ENCODE data around the gene TIMM44.

DNA sequence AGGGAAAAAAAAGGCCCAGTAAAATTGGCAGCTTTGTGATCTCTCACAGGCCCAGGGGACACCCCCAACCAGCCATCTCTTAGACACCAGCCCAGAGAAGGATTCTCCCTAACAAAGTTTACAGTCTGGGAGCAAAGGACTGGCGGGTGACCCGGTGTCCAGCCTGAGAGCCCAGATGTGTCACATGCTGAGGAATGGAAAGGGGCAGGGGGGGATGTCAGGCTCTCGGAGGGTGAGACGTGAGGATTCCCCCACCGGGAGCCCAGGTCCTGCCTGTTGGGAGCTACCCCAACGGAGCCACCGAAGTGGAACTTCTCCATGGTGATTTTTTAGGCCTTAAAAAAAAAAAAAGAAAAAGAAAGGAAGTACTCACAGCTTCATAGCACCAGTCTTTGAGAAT, 12.7 kb downstream of the TIMM44 start:
- TF ChIP-seq, protein P1, sequence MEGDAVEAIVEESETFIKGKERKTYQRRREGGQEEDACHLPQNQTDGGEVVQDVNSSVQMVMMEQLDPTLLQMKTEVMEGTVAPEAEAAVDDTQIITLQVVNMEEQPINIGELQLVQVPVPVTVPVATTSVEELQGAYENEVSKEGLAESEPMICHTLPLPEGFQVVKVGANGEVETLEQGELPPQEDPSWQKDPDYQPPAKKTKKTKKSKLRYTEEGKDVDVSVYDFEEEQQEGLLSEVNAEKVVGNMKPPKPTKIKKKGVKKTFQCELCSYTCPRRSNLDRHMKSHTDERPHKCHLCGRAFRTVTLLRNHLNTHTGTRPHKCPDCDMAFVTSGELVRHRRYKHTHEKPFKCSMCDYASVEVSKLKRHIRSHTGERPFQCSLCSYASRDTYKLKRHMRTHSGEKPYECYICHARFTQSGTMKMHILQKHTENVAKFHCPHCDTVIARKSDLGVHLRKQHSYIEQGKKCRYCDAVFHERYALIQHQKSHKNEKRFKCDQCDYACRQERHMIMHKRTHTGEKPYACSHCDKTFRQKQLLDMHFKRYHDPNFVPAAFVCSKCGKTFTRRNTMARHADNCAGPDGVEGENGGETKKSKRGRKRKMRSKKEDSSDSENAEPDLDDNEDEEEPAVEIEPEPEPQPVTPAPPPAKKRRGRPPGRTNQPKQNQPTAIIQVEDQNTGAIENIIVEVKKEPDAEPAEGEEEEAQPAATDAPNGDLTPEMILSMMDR (IDR thresholded peaks at IDR 0.05), result no peak
- no peak for TF ChIP-seq POLR2AphosphoS5 (IDR thresholded peaks at IDR 0.05)
- no peak for TF ChIP-seq POLR2A (IDR thresholded peaks at IDR 0.05)
